Calu3 (cell line): Measurements from ENCODE around the gene FERMT2. TPM values are rescaled to one million over a fixed set of nuclear protein-coding genes. Genes with fewer than 3 reads are reported as not detected.

Experiments
- BruUV-seq: library from RNA; stranded (reverse); fragments of 400-500 nt; replicated peaks from 2 replicates; lab custom pipeline; 2021; lab: Mats Ljungman, UMichigan
- CTCF ChIA-PET: fragments of 300-600 bp; sonication (Branson Sonifier 250); formaldehyde crosslinking; loops from one replicate; lab custom pipeline; 2022; ENCODE audit warnings: antibody characterized with exemption; lab: Charles Lee
- DNase-seq: peaks from one replicate; pipeline ENCODE4 v3.0.0; 2022
- H3K27ac Mint-ChIP-seq: one replicate; pipeline ENCODE4 v1.8.0; 2022; ENCODE audit warnings: mixed read lengths; ENCODE audit not compliant: unreplicated experiment
- H3K27me3 Mint-ChIP-seq: one replicate; pipeline ENCODE4 v1.8.0; 2022; ENCODE audit warnings: mixed read lengths; ENCODE audit not compliant: unreplicated experiment
- H3K36me3 Mint-ChIP-seq: one replicate; pipeline ENCODE4 v1.8.0; 2022; ENCODE audit warnings: mild to moderate bottlenecking, moderate library complexity, mixed read lengths; ENCODE audit not compliant: insufficient read depth, unreplicated experiment
- H3K4me1 Mint-ChIP-seq: one replicate; pipeline ENCODE4 v1.8.0; 2022; ENCODE audit warnings: mild to moderate bottlenecking, low read depth, mixed read lengths; ENCODE audit not compliant: unreplicated experiment
- H3K4me3 Mint-ChIP-seq: one replicate; pipeline ENCODE4 v1.8.0; 2022; ENCODE audit warnings: mild to moderate bottlenecking, low read depth, moderate library complexity, mixed read lengths; ENCODE audit not compliant: unreplicated experiment
- H3K9me3 Mint-ChIP-seq: one replicate; pipeline ENCODE4 v1.8.0; 2022; ENCODE audit warnings: low read depth, mixed read lengths; ENCODE audit not compliant: unreplicated experiment
- intact Hi-C: fragments of 100-400 bp; cut with micrococcal nuclease; formaldehyde crosslinking; loops from one replicate; pipeline ENCODE4 v1.10.0; 2022; ENCODE audit not compliant: unreplicated experiment
- total RNA-seq: library from RNA; stranded (reverse); gene quantifications from 2 replicates; pipeline ENCODE4 v1.2.3, GENCODE V29; 2022
- TF ChIP-seq, protein P1 (sequence below): fragments of 200-600 bp; IDR thresholded peaks from one replicate; pipeline ENCODE4 v1.8.0; 2022; ENCODE audit warnings: antibody characterized with exemption; ENCODE audit not compliant: unreplicated experiment

FERMT2 gene
- total RNA-seq, 1 experiment from 2014 or later, result 21.0 TPM

DNA sequence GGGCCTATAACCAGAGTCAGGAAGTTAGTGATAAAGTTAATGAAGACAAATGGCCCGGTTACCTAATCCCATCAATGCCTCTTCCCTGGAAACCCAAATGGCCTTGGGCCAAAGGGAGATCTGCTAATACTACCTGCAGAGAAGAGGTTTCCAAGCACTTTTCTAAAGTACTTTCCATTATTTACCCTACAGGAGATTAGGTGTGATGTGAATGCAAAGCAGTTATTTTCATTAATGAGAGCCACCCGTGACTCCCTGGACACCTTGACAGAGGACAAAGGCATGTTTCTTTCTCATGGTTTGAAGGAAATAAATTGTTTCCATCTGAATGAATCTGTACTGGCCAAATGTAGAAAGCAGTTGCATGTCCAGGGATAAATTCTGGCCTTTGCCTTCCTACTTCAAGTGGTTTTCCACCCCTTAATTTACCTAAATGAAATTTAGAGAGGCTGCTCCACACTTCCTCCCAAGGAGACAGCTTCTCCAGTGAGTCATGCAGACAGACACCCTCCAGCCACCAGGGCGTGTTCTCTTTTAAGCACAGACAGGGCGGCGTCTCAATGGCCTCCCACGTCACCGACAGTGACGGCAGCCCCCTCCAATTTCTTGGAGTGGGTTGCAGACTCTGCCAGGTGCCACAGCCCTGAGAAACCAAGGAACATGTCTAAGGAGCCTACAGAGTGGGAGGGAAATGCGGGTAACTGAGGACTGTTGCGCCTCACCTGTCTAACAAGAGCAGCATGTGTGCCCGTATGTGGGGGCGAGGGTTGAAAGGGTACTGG, 115.5 kb downstream of the FERMT2 start:
- Mint-ChIP-seq H3K27ac (no peak overlapping the region), H3K4me3 (no peak overlapping the region), H3K4me1 (peaks cover 6% of the 10 kb centered on the region), H3K36me3 (no peaks in the 10 kb centered on the region), H3K9me3 (no peaks in the 10 kb centered on the region), H3K27me3 (no peaks in the 10 kb centered on the region)
- CTCF ChIA-PET, result interaction anchor here (0.7 kb wide), 1 partner anchor 99 kb away, joined by 3 read pairs; no protein-coding TSS in a partner anchor
- no peak for DNase-seq
- intact Hi-C loops, result no loop called here
- no TSS peak for BruUV-seq
- TF ChIP-seq, protein P1, sequence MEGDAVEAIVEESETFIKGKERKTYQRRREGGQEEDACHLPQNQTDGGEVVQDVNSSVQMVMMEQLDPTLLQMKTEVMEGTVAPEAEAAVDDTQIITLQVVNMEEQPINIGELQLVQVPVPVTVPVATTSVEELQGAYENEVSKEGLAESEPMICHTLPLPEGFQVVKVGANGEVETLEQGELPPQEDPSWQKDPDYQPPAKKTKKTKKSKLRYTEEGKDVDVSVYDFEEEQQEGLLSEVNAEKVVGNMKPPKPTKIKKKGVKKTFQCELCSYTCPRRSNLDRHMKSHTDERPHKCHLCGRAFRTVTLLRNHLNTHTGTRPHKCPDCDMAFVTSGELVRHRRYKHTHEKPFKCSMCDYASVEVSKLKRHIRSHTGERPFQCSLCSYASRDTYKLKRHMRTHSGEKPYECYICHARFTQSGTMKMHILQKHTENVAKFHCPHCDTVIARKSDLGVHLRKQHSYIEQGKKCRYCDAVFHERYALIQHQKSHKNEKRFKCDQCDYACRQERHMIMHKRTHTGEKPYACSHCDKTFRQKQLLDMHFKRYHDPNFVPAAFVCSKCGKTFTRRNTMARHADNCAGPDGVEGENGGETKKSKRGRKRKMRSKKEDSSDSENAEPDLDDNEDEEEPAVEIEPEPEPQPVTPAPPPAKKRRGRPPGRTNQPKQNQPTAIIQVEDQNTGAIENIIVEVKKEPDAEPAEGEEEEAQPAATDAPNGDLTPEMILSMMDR, result no peak

DNA sequence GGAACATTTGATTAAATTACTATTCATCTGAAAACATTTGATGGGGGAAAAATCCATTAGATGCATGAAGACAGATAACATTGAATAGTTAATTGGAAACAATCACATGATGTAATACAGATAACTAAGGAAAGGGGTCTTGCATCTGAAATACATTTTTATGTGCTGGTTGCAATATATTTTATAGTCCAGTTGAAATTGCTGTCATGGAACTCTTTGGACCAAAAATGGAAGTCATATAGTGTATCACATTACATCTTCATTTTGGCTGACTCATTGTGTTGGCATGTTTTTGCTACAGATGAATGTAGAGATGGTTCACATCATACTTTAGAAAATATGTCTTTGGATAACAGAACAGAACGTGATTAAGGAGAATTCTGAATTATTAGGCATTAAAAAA, 116.4 kb downstream of the FERMT2 start:
- intact Hi-C loops, result no loop called here
- no TSS peak for BruUV-seq
- H3K36me3 Mint-ChIP-seq, result no peaks in the 10 kb centered on the region
- H3K27me3 Mint-ChIP-seq, result no peaks in the 10 kb centered on the region
- no peak overlapping the region for H3K4me3 Mint-ChIP-seq
- H3K9me3 Mint-ChIP-seq, result no peaks in the 10 kb centered on the region
- TF ChIP-seq, protein P1, result no peak
- CTCF ChIA-PET, result interaction anchor here (0.7 kb wide), 1 partner anchor 100 kb away, joined by 3 read pairs; no protein-coding TSS in a partner anchor
- no peak overlapping the region for H3K27ac Mint-ChIP-seq
- no peak for DNase-seq
- H3K4me1 Mint-ChIP-seq, result peaks cover 6% of the 10 kb centered on the region

DNA sequence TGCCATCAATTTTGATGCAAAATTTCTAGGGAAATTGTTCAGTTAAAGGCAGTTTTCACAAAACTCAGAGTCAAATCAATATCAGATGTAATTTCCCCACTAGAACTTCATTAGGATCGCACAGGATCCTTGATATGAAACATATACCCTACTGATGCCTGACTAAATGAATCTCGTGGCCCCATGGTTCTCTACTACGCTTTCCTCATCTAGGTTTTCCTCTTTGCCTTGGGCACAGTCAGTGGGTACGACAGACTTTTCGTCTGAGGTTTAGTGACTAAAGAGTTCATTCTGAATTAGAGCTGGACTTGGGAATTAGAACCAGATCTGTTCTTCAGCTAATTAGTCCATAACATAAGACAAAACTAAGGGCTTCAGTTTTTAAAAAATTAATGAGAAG, 117.0 kb downstream of the FERMT2 start:
- Mint-ChIP-seq H3K27ac (no peak overlapping the region), H3K36me3 (no peaks in the 10 kb centered on the region), H3K4me3 (no peak overlapping the region), H3K27me3 (no peaks in the 10 kb centered on the region), H3K9me3 (no peaks in the 10 kb centered on the region), H3K4me1 (peaks cover 6% of the 10 kb centered on the region)
- intact Hi-C loops, result no loop called here
- no peak for DNase-seq
- CTCF ChIA-PET, result no interaction called here
- TF ChIP-seq, protein P1, result no peak
- BruUV-seq, result no TSS peak

DNA sequence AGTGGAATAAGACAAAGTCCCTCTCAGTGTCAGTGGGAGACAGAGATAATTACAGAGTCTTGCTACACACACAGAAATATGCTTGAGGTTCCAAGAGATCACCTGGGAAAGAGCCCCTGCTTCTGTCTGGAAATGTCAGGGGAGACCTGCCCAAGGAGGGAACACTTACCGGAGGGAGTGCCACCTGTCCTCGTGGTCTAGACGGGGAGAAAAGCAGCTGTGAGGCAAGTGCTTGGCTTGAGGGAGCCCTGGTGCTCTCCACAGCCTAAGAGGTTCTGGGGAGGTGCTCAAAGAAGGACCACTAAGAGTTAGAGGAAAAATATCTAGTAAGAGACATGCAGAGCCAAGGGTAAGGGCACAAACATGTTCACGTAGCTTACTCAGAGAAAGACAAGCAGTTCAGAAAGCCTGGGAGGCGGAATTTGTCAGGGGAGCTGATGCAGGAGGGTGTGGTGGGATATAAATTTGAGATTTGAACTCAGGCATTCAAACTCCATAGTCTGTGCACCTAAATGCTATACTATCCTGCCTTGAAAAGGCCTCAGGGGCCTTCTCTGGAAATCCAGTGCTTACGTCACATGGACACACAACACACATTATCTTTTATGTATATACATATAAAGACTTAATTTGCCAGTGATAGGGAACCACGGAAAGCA, 121.2 kb downstream of the FERMT2 start:
- Mint-ChIP-seq H3K9me3 (no peaks in the 10 kb centered on the region), H3K27ac (peak overlapping the region; percentile 19), H3K4me3 (no peak overlapping the region), H3K27me3 (no peaks in the 10 kb centered on the region), H3K4me1 (no peaks in the 10 kb centered on the region), H3K36me3 (no peaks in the 10 kb centered on the region)
- BruUV-seq, result no TSS peak
- CTCF ChIA-PET, result interaction anchor here (0.7 kb wide), 1 partner anchor 131 kb away, joined by 3 read pairs; no protein-coding TSS in a partner anchor
- DNase-seq, result no peak
- intact Hi-C loops, result no loop called here
- TF ChIP-seq, protein P1, result no peak
